ENCODE data around the gene ELL.
A peak's percentile ranks its signal among the peaks of the same experiment; 100 is the strongest.

Gene ELL

GRCh38 chr19:18424122-18424889 is 97.6 kb downstream of the ELL start:
- Histone ChIP-seq H3K4me1 (ENCODE audit: control insufficient read depth, low read depth, low read length) (peaks cover 12% of the 10 kb centered on the region), H3K27me3 (ENCODE audit: control insufficient read depth, insufficient read depth, low read length) (peaks cover 18% of the 10 kb centered on the region), H3K4me3 (ENCODE audit: low read length) (no peak overlapping the region), H3K27ac (ENCODE audit: low read length) (no peak overlapping the region), H3K9me3 (ENCODE audit: control insufficient read depth, low read depth, low read length) (no peaks in the 10 kb centered on the region), H3K9ac (ENCODE audit: low read length) (no peak overlapping the region), H3K36me3 (ENCODE audit: control insufficient read depth, low read depth, low read length) (no peaks in the 10 kb centered on the region)

- Histone ChIP-seq H3K4me3 (ENCODE audit: low read length) (no peak overlapping the region), H3K36me3 (ENCODE audit: control insufficient read depth, low read depth, low read length) (no peaks in the 10 kb centered on the region), H3K27ac (ENCODE audit: low read length) (no peak overlapping the region), H3K9ac (ENCODE audit: low read length) (no peak overlapping the region), H3K9me3 (ENCODE audit: control insufficient read depth, low read depth, low read length) (no peaks in the 10 kb centered on the region), H3K4me1 (ENCODE audit: control insufficient read depth, low read depth, low read length) (peaks cover 11% of the 10 kb centered on the region), H3K27me3 (ENCODE audit: control insufficient read depth, insufficient read depth, low read length) (peaks cover 24% of the 10 kb centered on the region)
Measured at GRCh38 chr19:18423258-18424020, 98.4 kb downstream of the ELL start.

GRCh38 chr19:18422530-18423191 is 99.2 kb downstream of the ELL start:
- Histone ChIP-seq H3K27me3 (ENCODE audit: control insufficient read depth, insufficient read depth, low read length) (peaks cover 32% of the 10 kb centered on the region), H3K36me3 (ENCODE audit: control insufficient read depth, low read depth, low read length) (no peaks in the 10 kb centered on the region), H3K27ac (ENCODE audit: low read length) (no peak overlapping the region), H3K4me1 (ENCODE audit: control insufficient read depth, low read depth, low read length) (peaks cover 9% of the 10 kb centered on the region), H3K9ac (ENCODE audit: low read length) (no peak overlapping the region), H3K4me3 (ENCODE audit: low read length) (no peak overlapping the region), H3K9me3 (ENCODE audit: control insufficient read depth, low read depth, low read length) (no peaks in the 10 kb centered on the region)

GRCh38 chr19:18421371-18421959 is 100.4 kb downstream of the ELL start:
- H3K9ac ChIP-seq (ENCODE audit: low read length) = no peak overlapping the region
- peaks cover 15% of the 10 kb centered on the region for H3K4me1 ChIP-seq (ENCODE audit: control insufficient read depth, low read depth, low read length)
- H3K9me3 ChIP-seq (ENCODE audit: control insufficient read depth, low read depth, low read length) = no peaks in the 10 kb centered on the region
- no peak overlapping the region for H3K27ac ChIP-seq (ENCODE audit: low read length)
- no peaks in the 10 kb centered on the region for H3K36me3 ChIP-seq (ENCODE audit: control insufficient read depth, low read depth, low read length)
- peaks cover 38% of the 10 kb centered on the region for H3K27me3 ChIP-seq (ENCODE audit: control insufficient read depth, insufficient read depth, low read length)
- H3K4me3 ChIP-seq (ENCODE audit: low read length) = no peak overlapping the region

- Histone ChIP-seq H3K9ac (ENCODE audit: low read length) (no peak overlapping the region), H3K4me1 (ENCODE audit: control insufficient read depth, low read depth, low read length) (peaks cover 15% of the 10 kb centered on the region), H3K27ac (ENCODE audit: low read length) (no peak overlapping the region), H3K36me3 (ENCODE audit: control insufficient read depth, low read depth, low read length) (no peaks in the 10 kb centered on the region), H3K4me3 (ENCODE audit: low read length) (no peak overlapping the region), H3K27me3 (ENCODE audit: control insufficient read depth, insufficient read depth, low read length) (peaks cover 40% of the 10 kb centered on the region), H3K9me3 (ENCODE audit: control insufficient read depth, low read depth, low read length) (no peaks in the 10 kb centered on the region)
Measured at GRCh38 chr19:18420930-18421329, 100.9 kb downstream of the ELL start.

GRCh38 chr19:18419699-18420460 is 102.0 kb downstream of the ELL start:
- Histone ChIP-seq H3K36me3 (ENCODE audit: control insufficient read depth, low read depth, low read length) (no peaks in the 10 kb centered on the region), H3K4me1 (ENCODE audit: control insufficient read depth, low read depth, low read length) (peaks cover 15% of the 10 kb centered on the region), H3K27ac (ENCODE audit: low read length) (no peak overlapping the region), H3K9me3 (ENCODE audit: control insufficient read depth, low read depth, low read length) (no peaks in the 10 kb centered on the region), H3K27me3 (ENCODE audit: control insufficient read depth, insufficient read depth, low read length) (peaks cover 46% of the 10 kb centered on the region), H3K4me3 (ENCODE audit: low read length) (peak overlapping the region; percentile 50), H3K9ac (ENCODE audit: low read length) (no peak overlapping the region)

GRCh38 chr19:18419195-18419698 is 102.6 kb downstream of the ELL start, which contains the start of gene SSBP4:
TSS of gene SSBP4 (plus strand) at chr19:18419398. CDS start at chr19:18419649, 251 bp downstream.
- Histone ChIP-seq H3K4me3 (ENCODE audit: low read length) (peak within 1 kb of the TSS; percentile 50), H3K4me1 (ENCODE audit: control insufficient read depth, low read depth, low read length) (peaks cover 14% of the 10 kb centered on the region), H3K9ac (ENCODE audit: low read length) (no peak within 1 kb of the TSS), H3K9me3 (ENCODE audit: control insufficient read depth, low read depth, low read length) (no peaks in the 10 kb centered on the region), H3K27me3 (ENCODE audit: control insufficient read depth, insufficient read depth, low read length) (peaks cover 46% of the 10 kb centered on the region), H3K36me3 (ENCODE audit: control insufficient read depth, low read depth, low read length) (no peaks in the 10 kb centered on the region), H3K27ac (ENCODE audit: low read length) (no peak within 1 kb of the TSS)

- H3K27me3 ChIP-seq (ENCODE audit: control insufficient read depth, insufficient read depth, low read length) = peaks cover 46% of the 10 kb centered on the region
- peak overlapping the region; percentile 31 for H3K4me3 ChIP-seq (ENCODE audit: low read length)
- peaks cover 10% of the 10 kb centered on the region for H3K4me1 ChIP-seq (ENCODE audit: control insufficient read depth, low read depth, low read length)
- no peaks in the 10 kb centered on the region for H3K9me3 ChIP-seq (ENCODE audit: control insufficient read depth, low read depth, low read length)
- no peak overlapping the region for H3K27ac ChIP-seq (ENCODE audit: low read length)
- no peaks in the 10 kb centered on the region for H3K36me3 ChIP-seq (ENCODE audit: control insufficient read depth, low read depth, low read length)
- no peak overlapping the region for H3K9ac ChIP-seq (ENCODE audit: low read length)
Measured at GRCh38 chr19:18418483-18419194, 103.2 kb downstream of the ELL start.

GRCh38 chr19:18418029-18418482 is 103.8 kb downstream of the ELL start:
- H3K9me3 ChIP-seq (ENCODE audit: control insufficient read depth, low read depth, low read length) = no peaks in the 10 kb centered on the region
- H3K9ac ChIP-seq (ENCODE audit: low read length) = no peak overlapping the region
- H3K27ac ChIP-seq (ENCODE audit: low read length) = no peak overlapping the region
- H3K36me3 ChIP-seq (ENCODE audit: control insufficient read depth, low read depth, low read length) = no peaks in the 10 kb centered on the region
- H3K4me3 ChIP-seq (ENCODE audit: low read length) = peak overlapping the region; percentile 40
- H3K27me3 ChIP-seq (ENCODE audit: control insufficient read depth, insufficient read depth, low read length) = peaks cover 46% of the 10 kb centered on the region
- H3K4me1 ChIP-seq (ENCODE audit: control insufficient read depth, low read depth, low read length) = peaks cover 10% of the 10 kb centered on the region
